Pancreas (tissue), 10 donors: Measurements from ENCODE around the gene FAM236A. TPM values are rescaled to one million over a fixed set of nuclear protein-coding genes. Genes with fewer than 3 reads are reported as not detected.
"Not testable (repeated sequence)": the region's sequence is repeated elsewhere in the genome, so short reads cannot be mapped to it uniquely, and the experiment has no call there.

Experiments used
- ATAC-seq, 4 donors: fragments of 200-7000 bp; cut with Tn5 transposase; one replicate each; pipeline versions ENCODE4 v1.8.0 to v1.9.1; 2020; ENCODE audit warnings: mild to moderate bottlenecking in 4 of 4, moderate library complexity in 4 of 4
- DNase-seq, 6 donors: peaks; one replicate each; pipeline ENCODE4 v3.0.0-alpha.2; 2020
- FAIRE-seq: peaks from 2 replicates; lab custom pipeline; 2012; peaks lifted over from hg19 to GRCh38; lab: Jason Lieb, UNC
- H3K27ac ChIP-seq, 4 donors: fragments of 200-600 bp; sonication (generic); 1 replicate in 3 of 4; 2 replicates in 1 of 4; pipeline versions ENCODE4 v1.5.0 to v1.8.0; 2020
- H3K27me3 ChIP-seq, 4 donors: fragments of 200-600 bp; one replicate each; pipeline ENCODE4 v1.8.0; 2021
- H3K36me3 ChIP-seq, 3 donors: fragments of 200-600 bp; sonication (generic) in 1 of 3; one replicate each; pipeline versions ENCODE4 v1.5.0 to v1.8.0; 2020 to 2021
- H3K4me1 ChIP-seq, 3 donors: fragments of 200-600 bp; one replicate each; pipeline ENCODE4 v1.8.0; 2021
- H3K4me3 ChIP-seq, 4 donors: fragments of 200-600 bp; sonication (generic) in 2 of 4; one replicate each; pipeline versions ENCODE4 v1.5.0 to v1.8.0; 2020 to 2021
- H3K9me3 ChIP-seq, 4 donors: fragments of 200-600 bp; one replicate each; pipeline ENCODE4 v1.8.0; 2021
- WGBS, 2 donors: extraction: QIAGEN DNeasy Blood & Tissue Kit; methylation state at CpG; one replicate each; pipeline ENCODE4 v1.1.7; 2013; 5-methylcytosine and 5-hydroxymethylcytosine counted together
- intact Hi-C, 3 donors: fragments of 100-400 bp; cut with DNase I; formaldehyde crosslinking; loops; one replicate each; pipeline versions ENCODE4 v1.11.1 to v1.14.2; 2022
- polyA plus RNA-seq, 2 donors: library from polyadenylated mRNA; stranded (reverse); fragments of 200-250 nt; gene quantifications; one replicate each; pipeline ENCODE4 v1.2.3, GENCODE V29; 2013
- total RNA-seq, 6 donors: library from RNA; stranded (reverse); fragmentation: NEBNext Ultra II Directional in 4 of 6; extraction: Animal tissue kit (Norgen Biotek cat#: 25700) in 4 of 6; gene quantifications; one replicate each; pipeline versions ENCODE4 v1.2.1 to v1.2.4, GENCODE V29; 2021 to 2023
- donor health status: healthy with polysubstance abuse.
- donor health status: DM: no; HTN: no; CAD: no; lungs with moderate emphysema.
- donor health status: DM: no; HTN: no; CAD: no.
- donor health status: control.
- donor health status: control.
- donor health status: Bipolar disorder and iron deficiency.
- donor health status: DM: yes; HTN: yes; CAD: no.
- donor health status: DM: no; HTN: no; CAD: no.
- donor health status: DM: no; HTN: no; CAD: no.
- donor health status: DM: yes; HTN: yes; CAD: no.

Gene FAM236A
- total and polyA plus RNA-seq, 8 donors, result not detected

DNA sequence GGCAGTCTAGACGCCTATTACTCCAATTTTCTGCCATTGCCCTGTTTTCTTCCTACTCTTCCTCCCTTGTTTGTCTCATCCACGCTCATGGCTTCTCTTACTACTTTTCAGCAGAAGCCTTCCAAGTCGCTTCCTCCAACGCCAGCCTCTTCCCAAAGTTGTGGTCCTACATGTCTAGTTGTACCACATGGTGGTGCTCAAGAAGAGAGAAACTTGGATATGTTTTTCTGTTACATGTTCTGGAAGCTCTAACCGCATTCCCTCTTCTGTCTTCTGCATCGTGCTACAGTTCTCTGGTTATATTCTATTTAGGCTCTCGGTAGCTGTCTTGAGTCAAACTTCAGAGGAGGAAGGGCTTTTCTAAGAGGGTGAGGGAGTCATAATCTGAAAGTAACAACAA is 36.9 kb downstream of the FAM236A start:
- not testable (repeated sequence) for FAIRE-seq, DNase-seq
- ATAC-seq, result peak in 2 of 4 donors; percentile 29 to 44

DNA sequence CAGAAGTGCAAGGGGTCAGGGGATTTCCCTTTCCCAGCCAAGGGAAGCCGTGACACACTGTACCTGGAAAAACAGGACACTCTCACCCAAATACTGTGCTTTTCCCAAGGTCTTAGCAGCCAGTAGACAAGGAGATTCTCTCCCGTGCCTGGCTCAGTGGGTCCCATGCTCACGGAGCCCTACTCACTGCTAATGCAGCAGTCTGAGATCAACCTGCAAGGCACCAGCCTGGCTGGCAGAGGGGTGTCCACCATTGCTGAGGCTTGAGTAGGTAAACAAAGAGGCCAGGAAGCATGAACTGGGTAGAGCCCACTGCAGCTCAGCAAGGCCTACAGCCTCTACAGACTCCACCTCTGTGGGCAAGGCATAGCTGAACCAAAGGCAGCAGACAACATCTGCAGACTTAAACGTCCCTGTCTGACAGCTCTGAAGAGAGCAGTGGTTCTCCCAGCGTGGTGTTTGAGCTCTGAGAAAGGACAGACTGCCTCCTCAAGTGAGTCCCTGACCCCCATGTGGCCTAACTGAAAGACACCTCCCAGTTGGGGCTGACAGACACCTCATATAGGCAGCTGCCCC is 43.0 kb downstream of the FAM236A start:
- H3K4me3 ChIP-seq, H3K4me1 ChIP-seq, H3K27ac ChIP-seq, H3K27me3 ChIP-seq, ATAC-seq, FAIRE-seq, H3K9me3 ChIP-seq, intact Hi-C loops, H3K36me3 ChIP-seq: not testable (repeated sequence)
- DNase-seq, result peak in 1 of 6 donors; percentile 21
- 38 to 39% methylated on average over 5 of the region's 5 CpGs for WGBS, 2 donors

More for the DNA sequence above, 36.9 kb downstream of the FAM236A start:
- intact Hi-C loops, H3K9me3 ChIP-seq, H3K36me3 ChIP-seq, H3K4me1 ChIP-seq, H3K27me3 ChIP-seq, H3K27ac ChIP-seq, H3K4me3 ChIP-seq: not testable (repeated sequence)
- no CpG with 5 or more reads among the region's 7 CpGs for WGBS, 2 donors

Other genes starting within 250 kb of the FAM236A start
- 1 to 10 TPM; 4.5 to 7.4 (median 5.2) TPM for gene PHKA1, start 223.9 kb upstream of the FAM236A start, total RNA-seq
- gene PHKA1, start 223.9 kb upstream of the FAM236A start, polyA plus RNA-seq, result 1 to 10 TPM; 3.5 to 4.3 TPM
- gene DMRTC1B, start 161.3 kb upstream of the FAM236A start, total RNA-seq, result 1 to 10 TPM in 4 of 6 donors, under 1 TPM in 2; 0.82 to 2.6 (median 1.3) TPM
- 1 to 10 TPM; 2.4 to 8.5 TPM for gene DMRTC1B, start 161.3 kb upstream of the FAM236A start, polyA plus RNA-seq
- gene FAM236B, start 155.5 kb upstream of the FAM236A start, total RNA-seq, result not detected
- not detected for gene FAM236B, start 155.5 kb upstream of the FAM236A start, polyA plus RNA-seq
- not detected for gene FAM236D, start 130.0 kb upstream of the FAM236A start, total RNA-seq
- gene FAM236D, start 130.0 kb upstream of the FAM236A start, polyA plus RNA-seq, result not detected
- not detected for gene FAM236C, start 25.6 kb upstream of the FAM236A start, total RNA-seq
- not detected for gene FAM236C, start 25.6 kb upstream of the FAM236A start, polyA plus RNA-seq
- 1 to 10 TPM in 1 of 6 donors, under 1 TPM in 4, not detected in 1; 0.31 to 1.7 (median 0.82) TPM for gene DMRTC1, start 5.6 kb downstream of the FAM236A start, total RNA-seq
- gene DMRTC1, start 5.6 kb downstream of the FAM236A start, polyA plus RNA-seq, result under 1 TPM in 1 of 2 donors, not detected in 1; 0.66 TPM
- gene PABPC1L2B, start 64.7 kb downstream of the FAM236A start, total RNA-seq, result not detected
- gene PABPC1L2B, start 64.7 kb downstream of the FAM236A start, polyA plus RNA-seq, result not detected
- not detected for gene PABPC1L2A, start 141.3 kb downstream of the FAM236A start, total RNA-seq
- not detected for gene PABPC1L2A, start 141.3 kb downstream of the FAM236A start, polyA plus RNA-seq